Glutamatergic neuron (in vitro differentiated cells): Measurements from ENCODE around the gene CKB. TPM values are rescaled to one million over a fixed set of nuclear protein-coding genes. Genes with fewer than 3 reads are reported as not detected.

Experiments used
- DNase-seq: peaks from one replicate; pipeline ENCODE4 v3.0.0; 2022
- H3K27ac Mint-ChIP-seq: one replicate; pipeline ENCODE4 v1.8.0; 2020; ENCODE audit warnings: mild to moderate bottlenecking, mixed read lengths, inconsistent platforms; ENCODE audit not compliant: unreplicated experiment
- H3K27me3 Mint-ChIP-seq: one replicate; pipeline ENCODE4 v1.8.0; 2020; ENCODE audit warnings: mild to moderate bottlenecking, moderate library complexity, mixed read lengths, inconsistent platforms; ENCODE audit not compliant: unreplicated experiment
- H3K36me3 Mint-ChIP-seq: one replicate; pipeline ENCODE4 v1.8.0; 2020; ENCODE audit warnings: mild to moderate bottlenecking, mixed read lengths, inconsistent platforms; ENCODE audit not compliant: unreplicated experiment
- H3K4me1 Mint-ChIP-seq: one replicate; pipeline ENCODE4 v1.8.0; 2020; ENCODE audit warnings: mild to moderate bottlenecking, low read depth, mixed read lengths, inconsistent platforms; ENCODE audit not compliant: unreplicated experiment
- H3K4me3 Mint-ChIP-seq: one replicate; pipeline ENCODE4 v1.8.0; 2020; ENCODE audit warnings: mild to moderate bottlenecking, mixed read lengths, inconsistent platforms; ENCODE audit not compliant: unreplicated experiment
- H3K9me3 Mint-ChIP-seq: one replicate; pipeline ENCODE4 v1.8.0; 2020; ENCODE audit warnings: mild to moderate bottlenecking, moderate library complexity, mixed read lengths, inconsistent platforms; ENCODE audit not compliant: unreplicated experiment
- CTCF ChIP-seq: fragments of 200-600 bp; sonication (generic); IDR thresholded peaks from one replicate; pipeline ENCODE4 v1.5.0; 2021; ENCODE audit not compliant: partially characterized antibody, unreplicated experiment
- total RNA-seq: library from RNA; stranded (reverse); fragmentation: NEBNext Ultra II Directional; extraction: Animal tissue kit (Norgen Biotek cat#: 25700); gene quantifications from one replicate; pipeline ENCODE4 v1.2.1, GENCODE V29; 2021; ENCODE audit not compliant: unreplicated experiment

CKB gene
- total RNA-seq, 1 donor from 2014 or later: 2,561 TPM

GRCh38 chr14:103501041-103501870, 21.4 kb downstream of the CKB start:
- no peak for DNase-seq
- peaks cover 12% of the 10 kb centered on the region for H3K27me3 Mint-ChIP-seq
- peaks cover 7% of the 10 kb centered on the region for H3K4me1 Mint-ChIP-seq
- H3K36me3 Mint-ChIP-seq: no peaks in the 10 kb centered on the region
- no peak for TF ChIP-seq CTCF
- H3K4me3 Mint-ChIP-seq: no peak overlapping the region
- H3K9me3 Mint-ChIP-seq: peaks cover 6% of the 10 kb centered on the region
- peak overlapping the region; percentile 79 for H3K27ac Mint-ChIP-seq

DNA sequence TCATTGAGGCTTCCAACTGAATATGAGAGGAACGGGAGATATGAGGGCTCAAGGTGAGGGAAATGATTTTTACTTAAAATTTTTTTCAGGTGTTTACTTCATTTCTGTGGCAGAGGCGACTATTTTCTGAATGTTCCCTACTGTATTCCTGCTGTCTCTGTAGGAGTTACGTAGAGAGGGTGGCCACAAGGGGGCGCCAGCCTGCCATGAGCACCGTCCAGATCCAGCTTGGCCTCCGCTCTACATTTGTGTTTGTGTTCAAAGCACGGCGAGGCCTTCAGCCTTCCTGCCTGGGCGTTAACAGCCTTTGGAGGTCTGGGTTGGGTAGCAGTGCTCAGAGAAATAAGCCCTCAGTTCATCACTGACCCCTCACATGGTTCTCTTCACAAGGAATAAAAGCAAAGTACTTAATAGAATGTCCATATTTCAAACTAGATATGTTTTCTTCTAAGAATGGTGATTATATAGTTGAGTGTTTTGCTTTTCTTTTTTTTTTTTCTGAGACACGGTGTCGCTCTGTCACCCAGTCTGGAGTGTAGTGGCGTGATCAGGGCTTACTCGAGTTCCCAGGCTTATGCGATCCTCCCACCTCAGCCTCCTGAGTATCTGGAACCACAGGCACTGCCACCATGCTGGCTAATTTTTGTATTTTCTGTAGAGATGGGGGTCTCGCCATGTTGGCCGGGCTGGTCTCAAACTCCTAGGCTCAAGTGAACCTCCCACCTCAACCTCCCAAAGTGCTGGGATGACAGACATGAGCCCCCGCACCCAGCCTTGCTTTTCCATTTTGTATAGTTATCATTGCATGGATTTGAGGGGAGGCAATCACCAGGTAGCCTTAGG, 22.3 kb downstream of the CKB start:
- no peak overlapping the region for H3K4me3 Mint-ChIP-seq
- TF ChIP-seq CTCF: peak; percentile 95
- peak; percentile 94 for DNase-seq
- H3K9me3 Mint-ChIP-seq: peaks cover 5% of the 10 kb centered on the region
- peak overlapping the region; percentile 72 for H3K27ac Mint-ChIP-seq
- H3K36me3 Mint-ChIP-seq: no peaks in the 10 kb centered on the region
- H3K27me3 Mint-ChIP-seq: peaks cover 12% of the 10 kb centered on the region
- peaks cover 7% of the 10 kb centered on the region for H3K4me1 Mint-ChIP-seq

- Mint-ChIP-seq H3K27ac (peak overlapping the region; percentile 72), H3K4me1 (peaks cover 7% of the 10 kb centered on the region), H3K27me3 (peaks cover 6% of the 10 kb centered on the region), H3K36me3 (no peaks in the 10 kb centered on the region), H3K4me3 (no peak overlapping the region), H3K9me3 (peaks cover 2% of the 10 kb centered on the region)
- no peak for DNase-seq
- no peak for TF ChIP-seq CTCF
Observed at GRCh38 chr14:103499709-103500108, 22.9 kb downstream of the CKB start.

- TF ChIP-seq CTCF: no peak
- no peaks in the 10 kb centered on the region for H3K9me3 Mint-ChIP-seq
Observed at GRCh38 chr14:103496776-103497175, 25.9 kb downstream of the CKB start.

More at GRCh38 chr14:103496776-103497175, 25.9 kb downstream of the CKB start:
- DNase-seq: no peak
- H3K4me1 Mint-ChIP-seq: peaks cover 9% of the 10 kb centered on the region
- H3K27me3 Mint-ChIP-seq: peaks cover 3% of the 10 kb centered on the region
- no peak overlapping the region for H3K27ac Mint-ChIP-seq
- no peak overlapping the region for H3K4me3 Mint-ChIP-seq
- no peaks in the 10 kb centered on the region for H3K36me3 Mint-ChIP-seq
